Measurements from ENCODE around the gene BCAS1. TPM values are rescaled to one million over a fixed set of nuclear protein-coding genes. Genes with fewer than 3 reads are reported as not detected.

BCAS1 gene
- total and polyA plus RNA-seq, 2 donors, result 0.38 to 1.5 TPM

GRCh38 chr20:53939572-53940359 lies 130.6 kb downstream of the BCAS1 start:
- Histone ChIP-seq H3K4me3 (ENCODE audit: low read length in 2 of 2) (peak overlapping the region in 1 of 2 donors; percentile 6), H3K36me3 (ENCODE audit: control insufficient read depth in 2 of 2, insufficient read depth in 2 of 2, low read length in 1 of 2) (no peaks in the 10 kb centered on the region), H3K27me3 (ENCODE audit: control insufficient read depth in 2 of 2, insufficient read depth in 1 of 2, low read length in 1 of 2) (no peaks in the 10 kb centered on the region), H3K9me3 (ENCODE audit: control insufficient read depth in 2 of 2, insufficient read depth in 1 of 2, low read length in 1 of 2) (no peaks in the 10 kb centered on the region), H3K4me1 (ENCODE audit: control insufficient read depth in 2 of 2, insufficient read depth in 2 of 2, low read length in 2 of 2) (peaks cover 6 to 35% of the 10 kb centered on the region in 2 donors), H3K27ac (ENCODE audit: low read depth in 1 of 2, low read length in 1 of 2) (peak overlapping the region; percentile 8 to 56)
- 24% methylated on average over 7 of the region's 7 CpGs for WGBS
- peak; percentile 60 to 92 (median 76) for DNase-seq (ENCODE audit: low read depth in 6 of 9, low spot score in 9 of 9)

GRCh38 chr20:53939190-53939571 lies 131.2 kb downstream of the BCAS1 start:
- H3K9me3 ChIP-seq (ENCODE audit: control insufficient read depth in 2 of 2, insufficient read depth in 1 of 2, low read length in 1 of 2), result no peaks in the 10 kb centered on the region
- no peaks in the 10 kb centered on the region for H3K27me3 ChIP-seq (ENCODE audit: control insufficient read depth in 2 of 2, insufficient read depth in 1 of 2, low read length in 1 of 2)
- DNase-seq (ENCODE audit: low read depth in 6 of 9, low spot score in 9 of 9), result no peak
- no peak overlapping the region for H3K4me3 ChIP-seq (ENCODE audit: low read length in 2 of 2)
- H3K4me1 ChIP-seq (ENCODE audit: control insufficient read depth in 2 of 2, insufficient read depth in 2 of 2, low read length in 2 of 2), result peaks cover 11 to 40% of the 10 kb centered on the region in 2 donors
- no peaks in the 10 kb centered on the region for H3K36me3 ChIP-seq (ENCODE audit: control insufficient read depth in 2 of 2, insufficient read depth in 2 of 2, low read length in 1 of 2)
- WGBS, result 90% methylated on average over 3 of the region's 3 CpGs
- peak overlapping the region in 1 of 2 donors; percentile 44 for H3K27ac ChIP-seq (ENCODE audit: low read depth in 1 of 2, low read length in 1 of 2)

GRCh38 chr20:53938739-53939138 lies 131.7 kb downstream of the BCAS1 start:
- H3K4me3 ChIP-seq (ENCODE audit: low read length in 2 of 2), result no peak overlapping the region
- no peak for DNase-seq (ENCODE audit: low read depth in 6 of 9, low spot score in 9 of 9)
- no peak overlapping the region for H3K27ac ChIP-seq (ENCODE audit: low read depth in 1 of 2, low read length in 1 of 2)
- H3K27me3 ChIP-seq (ENCODE audit: control insufficient read depth in 2 of 2, insufficient read depth in 1 of 2, low read length in 1 of 2), result no peaks in the 10 kb centered on the region
- whole genome bisulfite sequencing, result 93% methylated on average over 1 of the region's 1 CpG
- no peaks in the 10 kb centered on the region for H3K36me3 ChIP-seq (ENCODE audit: control insufficient read depth in 2 of 2, insufficient read depth in 2 of 2, low read length in 1 of 2)
- peaks cover 11 to 41% of the 10 kb centered on the region in 2 donors for H3K4me1 ChIP-seq (ENCODE audit: control insufficient read depth in 2 of 2, insufficient read depth in 2 of 2, low read length in 2 of 2)
- H3K9me3 ChIP-seq (ENCODE audit: control insufficient read depth in 2 of 2, insufficient read depth in 1 of 2, low read length in 1 of 2), result no peaks in the 10 kb centered on the region

- no peaks in the 10 kb centered on the region for H3K9me3 ChIP-seq (ENCODE audit: control insufficient read depth in 2 of 2, insufficient read depth in 1 of 2, low read length in 1 of 2)
- no peak for DNase-seq (ENCODE audit: low read depth in 6 of 9, low spot score in 9 of 9)
- H3K4me3 ChIP-seq (ENCODE audit: low read length in 2 of 2), result no peak overlapping the region
- H3K27me3 ChIP-seq (ENCODE audit: control insufficient read depth in 2 of 2, insufficient read depth in 1 of 2, low read length in 1 of 2), result no peaks in the 10 kb centered on the region
- H3K4me1 ChIP-seq (ENCODE audit: control insufficient read depth in 2 of 2, insufficient read depth in 2 of 2, low read length in 2 of 2), result peaks cover 11 to 44% of the 10 kb centered on the region in 2 donors
- no peaks in the 10 kb centered on the region for H3K36me3 ChIP-seq (ENCODE audit: control insufficient read depth in 2 of 2, insufficient read depth in 2 of 2, low read length in 1 of 2)
- WGBS, result 96% methylated on average over 5 of the region's 5 CpGs
- no peak overlapping the region for H3K27ac ChIP-seq (ENCODE audit: low read depth in 1 of 2, low read length in 1 of 2)
Observed at GRCh38 chr20:53937929-53938367, 132.4 kb downstream of the BCAS1 start.

GRCh38 chr20:53937339-53937741 lies 133.1 kb downstream of the BCAS1 start:
- WGBS, result 98% methylated on average over 5 of the region's 5 CpGs
- Histone ChIP-seq H3K27me3 (ENCODE audit: control insufficient read depth in 2 of 2, insufficient read depth in 1 of 2, low read length in 1 of 2) (no peaks in the 10 kb centered on the region), H3K9me3 (ENCODE audit: control insufficient read depth in 2 of 2, insufficient read depth in 1 of 2, low read length in 1 of 2) (no peaks in the 10 kb centered on the region), H3K4me3 (ENCODE audit: low read length in 2 of 2) (no peak overlapping the region), H3K27ac (ENCODE audit: low read depth in 1 of 2, low read length in 1 of 2) (no peak overlapping the region), H3K4me1 (ENCODE audit: control insufficient read depth in 2 of 2, insufficient read depth in 2 of 2, low read length in 2 of 2) (peaks cover 11 to 42% of the 10 kb centered on the region in 2 donors), H3K36me3 (ENCODE audit: control insufficient read depth in 2 of 2, insufficient read depth in 2 of 2, low read length in 1 of 2) (no peaks in the 10 kb centered on the region)
- no peak for DNase-seq (ENCODE audit: low read depth in 6 of 9, low spot score in 9 of 9)

GRCh38 chr20:53935344-53936084 lies 134.9 kb downstream of the BCAS1 start:
- Histone ChIP-seq H3K4me1 (ENCODE audit: control insufficient read depth in 2 of 2, insufficient read depth in 2 of 2, low read length in 2 of 2) (peaks cover 11 to 31% of the 10 kb centered on the region in 2 donors), H3K27ac (ENCODE audit: low read depth in 1 of 2, low read length in 1 of 2) (peak overlapping the region in 1 of 2 donors; percentile 74), H3K9me3 (ENCODE audit: control insufficient read depth in 2 of 2, insufficient read depth in 1 of 2, low read length in 1 of 2) (no peaks in the 10 kb centered on the region), H3K36me3 (ENCODE audit: control insufficient read depth in 2 of 2, insufficient read depth in 2 of 2, low read length in 1 of 2) (no peaks in the 10 kb centered on the region), H3K4me3 (ENCODE audit: low read length in 2 of 2) (no peak overlapping the region), H3K27me3 (ENCODE audit: control insufficient read depth in 2 of 2, insufficient read depth in 1 of 2, low read length in 1 of 2) (no peaks in the 10 kb centered on the region)
- DNase-seq (ENCODE audit: low read depth in 6 of 9, low spot score in 9 of 9), result peak in 2 of 9 donors; percentile 22 to 42
- WGBS, result 55% methylated on average over 5 of the region's 5 CpGs

- H3K4me3 ChIP-seq (ENCODE audit: low read length in 2 of 2), result no peak overlapping the region
- peak in 2 of 9 donors; percentile 17 to 56 for DNase-seq (ENCODE audit: low read depth in 6 of 9, low spot score in 9 of 9)
Observed at GRCh38 chr20:53934421-53935343, 135.7 kb downstream of the BCAS1 start.

GRCh38 chr20:53933232-53933846 lies 137.1 kb downstream of the BCAS1 start:
- Histone ChIP-seq H3K4me3 (ENCODE audit: low read length in 2 of 2) (no peak overlapping the region), H3K4me1 (ENCODE audit: control insufficient read depth in 2 of 2, insufficient read depth in 2 of 2, low read length in 2 of 2) (peaks cover 11 to 22% of the 10 kb centered on the region in 2 donors), H3K9me3 (ENCODE audit: control insufficient read depth in 2 of 2, insufficient read depth in 1 of 2, low read length in 1 of 2) (no peaks in the 10 kb centered on the region), H3K27me3 (ENCODE audit: control insufficient read depth in 2 of 2, insufficient read depth in 1 of 2, low read length in 1 of 2) (no peaks in the 10 kb centered on the region), H3K36me3 (ENCODE audit: control insufficient read depth in 2 of 2, insufficient read depth in 2 of 2, low read length in 1 of 2) (no peaks in the 10 kb centered on the region), H3K27ac (ENCODE audit: low read depth in 1 of 2, low read length in 1 of 2) (no peak overlapping the region)
- DNase-seq (ENCODE audit: low read depth in 6 of 9, low spot score in 9 of 9), result no peak
- 78% methylated on average over 2 of the region's 2 CpGs for WGBS

More at GRCh38 chr20:53934421-53935343, 135.7 kb downstream of the BCAS1 start:
- no peaks in the 10 kb centered on the region for H3K36me3 ChIP-seq (ENCODE audit: control insufficient read depth in 2 of 2, insufficient read depth in 2 of 2, low read length in 1 of 2)
- no peaks in the 10 kb centered on the region for H3K9me3 ChIP-seq (ENCODE audit: control insufficient read depth in 2 of 2, insufficient read depth in 1 of 2, low read length in 1 of 2)
- 21% methylated on average over 6 of the region's 6 CpGs for WGBS
- no peaks in the 10 kb centered on the region for H3K27me3 ChIP-seq (ENCODE audit: control insufficient read depth in 2 of 2, insufficient read depth in 1 of 2, low read length in 1 of 2)
- peak overlapping the region; percentile 31 to 74 for H3K27ac ChIP-seq (ENCODE audit: low read depth in 1 of 2, low read length in 1 of 2)
- peaks cover 11 to 25% of the 10 kb centered on the region in 2 donors for H3K4me1 ChIP-seq (ENCODE audit: control insufficient read depth in 2 of 2, insufficient read depth in 2 of 2, low read length in 2 of 2)

All from thymus (tissue), 11 donors.